HG03196 (cell line): ENCODE data around the gene GABRB1.

Experiments used
- ATAC-seq: cut with Tn5 transposase; IDR thresholded peaks from one replicate; pipeline ENCODE4 v1.9.1; 2021; ENCODE audit not compliant: unreplicated experiment

The GABRB1 gene

GRCh38 chr4:47463235-47463956, 432.0 kb downstream of the GABRB1 start, which contains the start of gene COMMD8:
Gene COMMD8 (minus strand): TSS chr4:47463702. CDS start chr4:47463651, 51 bp downstream.
- peak; percentile 93 for ATAC-seq

DNA sequence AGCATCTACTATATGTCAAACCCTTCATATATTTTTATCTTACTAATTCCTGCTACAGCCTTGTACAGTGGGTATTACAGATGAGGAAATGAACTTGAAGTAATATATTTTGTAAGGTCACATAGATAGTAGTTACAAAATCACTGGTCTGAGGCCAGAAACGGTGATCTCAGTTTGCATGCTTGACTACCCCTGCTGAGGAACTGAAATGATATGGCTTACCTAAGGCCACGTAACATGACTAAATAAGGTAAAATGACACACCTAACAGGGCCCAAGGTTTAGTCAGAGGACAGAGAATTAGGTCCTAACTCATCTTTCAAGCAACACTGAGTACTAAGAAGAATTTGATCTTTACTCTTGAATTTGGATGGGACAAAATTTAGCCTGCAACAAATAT, 433.6 kb downstream of the GABRB1 start:
- ATAC-seq = peak; percentile 32

GRCh38 chr4:47466056-47466785, 434.9 kb downstream of the GABRB1 start:
- no peak for ATAC-seq

- ATAC-seq = no peak
Measured at GRCh38 chr4:47468706-47469365, 437.5 kb downstream of the GABRB1 start.

- ATAC-seq = no peak
Measured at GRCh38 chr4:47469951-47470350, 438.6 kb downstream of the GABRB1 start.

- ATAC-seq = no peak
Measured at GRCh38 chr4:47471064-47471463, 439.7 kb downstream of the GABRB1 start.

DNA sequence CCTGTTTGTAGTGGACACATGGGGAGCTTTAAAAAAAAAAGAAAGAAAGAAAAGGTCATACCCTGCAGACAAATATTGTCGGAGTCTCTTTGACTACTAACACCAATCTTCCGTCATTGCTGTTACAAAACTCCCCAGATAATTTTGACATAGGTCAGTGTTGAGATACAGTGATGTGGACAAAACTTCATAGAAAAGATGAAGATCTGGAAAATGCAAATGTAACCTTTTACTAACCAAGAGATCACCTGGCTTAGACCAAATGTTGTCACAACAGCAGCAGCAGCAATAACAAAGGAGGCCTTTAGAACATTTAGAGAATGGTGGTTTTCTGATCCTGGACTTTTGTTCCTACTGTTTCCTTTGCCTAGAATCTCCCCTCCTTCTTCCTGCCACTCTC, 440.2 kb downstream of the GABRB1 start:
- no peak for ATAC-seq

DNA sequence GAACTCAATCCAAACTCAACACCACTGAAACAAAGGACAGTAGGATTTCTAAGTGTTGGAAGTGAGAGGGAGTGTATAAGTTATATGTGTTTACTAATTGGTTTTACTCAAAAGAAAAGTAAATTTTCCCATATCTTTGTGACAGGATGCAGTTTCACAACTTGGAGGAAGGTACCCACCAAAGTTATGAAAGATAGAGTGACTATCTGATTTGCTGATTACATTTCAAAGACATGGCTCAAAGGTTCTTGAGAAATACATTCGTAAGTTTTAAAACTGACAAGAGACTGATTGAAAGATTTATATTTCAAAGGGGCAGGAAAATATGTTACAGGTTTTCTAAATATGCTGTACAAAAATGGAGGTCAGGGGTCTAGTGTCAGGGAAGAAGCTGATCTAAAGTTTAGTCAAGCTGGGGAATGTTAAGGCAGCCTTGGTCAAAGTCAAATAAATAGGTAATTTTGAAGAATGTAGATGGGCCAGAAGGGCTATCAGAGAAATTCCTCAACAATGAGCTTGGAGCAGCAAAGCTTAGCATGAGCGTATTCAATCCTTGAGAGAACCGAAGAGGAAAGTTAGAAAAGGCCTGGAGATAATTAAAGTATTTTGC, 441.9 kb downstream of the GABRB1 start:
- no peak for ATAC-seq

DNA sequence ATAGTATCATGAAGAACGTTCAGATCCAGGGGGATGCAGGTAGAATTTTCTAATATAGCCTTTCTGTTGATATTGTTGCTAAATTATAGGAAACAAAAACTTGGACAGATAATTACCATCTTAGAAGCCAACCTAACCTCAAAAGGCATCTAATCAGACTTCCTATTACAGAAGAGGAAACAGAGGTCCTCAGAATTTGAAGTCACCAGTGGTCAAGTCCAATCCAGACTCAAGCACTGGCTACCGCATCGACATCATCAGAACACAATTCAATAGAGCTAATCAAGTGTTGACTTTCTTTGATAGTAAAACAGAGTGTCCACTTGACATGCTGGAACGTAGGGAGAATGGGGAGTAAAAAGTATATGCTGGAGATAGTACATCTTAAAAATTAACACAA, 443.4 kb downstream of the GABRB1 start:
- ATAC-seq = no peak

DNA sequence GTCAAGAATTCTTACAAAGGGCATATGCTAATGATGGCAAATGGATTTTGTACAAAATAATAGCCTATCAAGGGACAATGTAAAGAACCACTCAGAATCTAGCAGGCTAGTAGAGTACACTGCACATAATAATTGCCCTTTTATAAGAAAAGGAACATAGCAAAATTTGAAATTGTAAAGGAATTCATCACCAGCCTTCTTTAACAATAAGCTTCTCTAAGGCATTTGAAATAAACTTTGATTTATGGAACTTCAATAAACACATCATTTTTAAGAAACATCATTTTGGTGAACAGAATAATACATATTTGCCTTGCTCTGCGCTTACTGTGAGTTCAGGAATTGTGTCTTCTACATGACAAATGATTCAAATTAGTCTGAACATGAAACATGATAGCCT, 444.0 kb downstream of the GABRB1 start:
- no peak for ATAC-seq
